Neural cell (in vitro differentiated cells): ENCODE measurements around the gene SH3PXD2A.

Experiments used
- EP300 ChIP-seq: fragments of 450-650 bp; conservative IDR thresholded peaks from 2 replicates; pipeline ENCODE4 v1.6.1; 2014; ENCODE audit warnings: antibody characterized with exemption, mild to moderate bottlenecking, moderate library complexity; ENCODE audit not compliant: poor library complexity, severe bottlenecking
- EZH2 ChIP-seq: fragments of 200-600, 300-800 bp; shearing (Covaris generic), sonication (generic); IDR thresholded peaks from 2 replicates; pipeline ENCODE4 v1.6.1; 2014; ENCODE audit warnings: antibody characterized with exemption, low read length, borderline replicate concordance, mild to moderate bottlenecking; ENCODE audit not compliant: insufficient read depth, poor library complexity, severe bottlenecking
- POLR2AphosphoS5 ChIP-seq: IDR thresholded peaks from 2 replicates; pipeline ENCODE4 v1.6.1; 2012
- RAD21 ChIP-seq: fragments of 450-650 bp; conservative IDR thresholded peaks from 2 replicates; pipeline ENCODE4 v1.6.1; 2014; ENCODE audit warnings: antibody characterized with exemption, mild to moderate bottlenecking, moderate library complexity
- SMC3 ChIP-seq: fragments of 450-650 bp; conservative IDR thresholded peaks from 2 replicates; pipeline ENCODE4 v1.6.1; 2014; ENCODE audit warnings: antibody characterized with exemption, mild to moderate bottlenecking, moderate library complexity; ENCODE audit not compliant: poor library complexity
- TAF1 ChIP-seq: IDR thresholded peaks from 2 replicates; pipeline ENCODE4 v1.6.1; 2012; ENCODE audit warnings: low read depth
- TF ChIP-seq, protein P1 (sequence below): fragments of 450-650 bp; IDR thresholded peaks from 2 replicates; pipeline ENCODE4 v1.5.1; 2014; ENCODE audit warnings: antibody characterized with exemption, mild to moderate bottlenecking, moderate library complexity; ENCODE audit not compliant: poor library complexity, severe bottlenecking
- TF ChIP-seq, protein P2 (sequence below): IDR thresholded peaks from 2 replicates; pipeline ENCODE4 v1.6.1; 2012; ENCODE audit warnings: borderline replicate concordance

GRCh38 chr10:103872137-103872931 is 17.0 kb upstream of the SH3PXD2A start:
- TF ChIP-seq, protein P1, sequence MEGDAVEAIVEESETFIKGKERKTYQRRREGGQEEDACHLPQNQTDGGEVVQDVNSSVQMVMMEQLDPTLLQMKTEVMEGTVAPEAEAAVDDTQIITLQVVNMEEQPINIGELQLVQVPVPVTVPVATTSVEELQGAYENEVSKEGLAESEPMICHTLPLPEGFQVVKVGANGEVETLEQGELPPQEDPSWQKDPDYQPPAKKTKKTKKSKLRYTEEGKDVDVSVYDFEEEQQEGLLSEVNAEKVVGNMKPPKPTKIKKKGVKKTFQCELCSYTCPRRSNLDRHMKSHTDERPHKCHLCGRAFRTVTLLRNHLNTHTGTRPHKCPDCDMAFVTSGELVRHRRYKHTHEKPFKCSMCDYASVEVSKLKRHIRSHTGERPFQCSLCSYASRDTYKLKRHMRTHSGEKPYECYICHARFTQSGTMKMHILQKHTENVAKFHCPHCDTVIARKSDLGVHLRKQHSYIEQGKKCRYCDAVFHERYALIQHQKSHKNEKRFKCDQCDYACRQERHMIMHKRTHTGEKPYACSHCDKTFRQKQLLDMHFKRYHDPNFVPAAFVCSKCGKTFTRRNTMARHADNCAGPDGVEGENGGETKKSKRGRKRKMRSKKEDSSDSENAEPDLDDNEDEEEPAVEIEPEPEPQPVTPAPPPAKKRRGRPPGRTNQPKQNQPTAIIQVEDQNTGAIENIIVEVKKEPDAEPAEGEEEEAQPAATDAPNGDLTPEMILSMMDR = no peak
- TF ChIP-seq RAD21 (no peak), POLR2AphosphoS5 (no peak), SMC3 (no peak), TAF1 (no peak), EZH2 (no peak), EP300 (no peak)
- TF ChIP-seq, protein P2, sequence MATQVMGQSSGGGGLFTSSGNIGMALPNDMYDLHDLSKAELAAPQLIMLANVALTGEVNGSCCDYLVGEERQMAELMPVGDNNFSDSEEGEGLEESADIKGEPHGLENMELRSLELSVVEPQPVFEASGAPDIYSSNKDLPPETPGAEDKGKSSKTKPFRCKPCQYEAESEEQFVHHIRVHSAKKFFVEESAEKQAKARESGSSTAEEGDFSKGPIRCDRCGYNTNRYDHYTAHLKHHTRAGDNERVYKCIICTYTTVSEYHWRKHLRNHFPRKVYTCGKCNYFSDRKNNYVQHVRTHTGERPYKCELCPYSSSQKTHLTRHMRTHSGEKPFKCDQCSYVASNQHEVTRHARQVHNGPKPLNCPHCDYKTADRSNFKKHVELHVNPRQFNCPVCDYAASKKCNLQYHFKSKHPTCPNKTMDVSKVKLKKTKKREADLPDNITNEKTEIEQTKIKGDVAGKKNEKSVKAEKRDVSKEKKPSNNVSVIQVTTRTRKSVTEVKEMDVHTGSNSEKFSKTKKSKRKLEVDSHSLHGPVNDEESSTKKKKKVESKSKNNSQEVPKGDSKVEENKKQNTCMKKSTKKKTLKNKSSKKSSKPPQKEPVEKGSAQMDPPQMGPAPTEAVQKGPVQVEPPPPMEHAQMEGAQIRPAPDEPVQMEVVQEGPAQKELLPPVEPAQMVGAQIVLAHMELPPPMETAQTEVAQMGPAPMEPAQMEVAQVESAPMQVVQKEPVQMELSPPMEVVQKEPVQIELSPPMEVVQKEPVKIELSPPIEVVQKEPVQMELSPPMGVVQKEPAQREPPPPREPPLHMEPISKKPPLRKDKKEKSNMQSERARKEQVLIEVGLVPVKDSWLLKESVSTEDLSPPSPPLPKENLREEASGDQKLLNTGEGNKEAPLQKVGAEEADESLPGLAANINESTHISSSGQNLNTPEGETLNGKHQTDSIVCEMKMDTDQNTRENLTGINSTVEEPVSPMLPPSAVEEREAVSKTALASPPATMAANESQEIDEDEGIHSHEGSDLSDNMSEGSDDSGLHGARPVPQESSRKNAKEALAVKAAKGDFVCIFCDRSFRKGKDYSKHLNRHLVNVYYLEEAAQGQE = no peak
